Stimulated activated CD4-positive, alpha-beta T cell treated with anti-CD3 and anti-CD28 coated beads, Interleukin-1b, Interleukin-23, amount 100 ng/mL, for 48 hours (primary cell): ENCODE results near the gene FOXB1.

Experiments used
- DNase-seq: peaks from one replicate; pipeline ENCODE4 v3.0.0-alpha.2; 2020

Gene FOXB1

GRCh38 chr15:60004009-60004845 is at the start of gene FOXB1:
TSS of gene FOXB1 (plus strand) at chr15:60004311. CDS start at chr15:60004964, 653 bp downstream.
- no peak for DNase-seq

GRCh38 chr15:59958288-59958687 is 45.8 kb upstream of the FOXB1 start:
- no peak for DNase-seq

DNA sequence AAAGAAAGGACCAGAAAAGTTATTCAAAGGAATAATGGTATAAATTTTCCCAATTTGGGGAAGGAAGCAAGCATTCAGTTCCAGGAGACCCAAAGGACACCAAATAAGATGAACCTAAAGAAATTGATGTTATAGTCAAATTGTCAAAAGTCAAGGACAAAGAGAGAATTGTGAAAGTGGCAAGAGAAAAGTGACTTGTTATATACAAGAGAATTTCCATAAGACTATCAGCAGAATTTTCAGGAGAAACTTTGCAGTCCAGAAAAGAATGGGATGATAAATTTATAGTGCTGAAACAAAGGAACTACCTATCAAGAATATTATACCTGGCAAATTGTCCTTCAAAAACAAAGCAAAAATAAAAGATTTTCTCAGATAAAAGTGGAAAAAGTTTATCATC is 43.8 kb upstream of the FOXB1 start:
- no peak for DNase-seq

GRCh38 chr15:59963322-59963721 is 40.8 kb upstream of the FOXB1 start:
- no peak for DNase-seq

DNA sequence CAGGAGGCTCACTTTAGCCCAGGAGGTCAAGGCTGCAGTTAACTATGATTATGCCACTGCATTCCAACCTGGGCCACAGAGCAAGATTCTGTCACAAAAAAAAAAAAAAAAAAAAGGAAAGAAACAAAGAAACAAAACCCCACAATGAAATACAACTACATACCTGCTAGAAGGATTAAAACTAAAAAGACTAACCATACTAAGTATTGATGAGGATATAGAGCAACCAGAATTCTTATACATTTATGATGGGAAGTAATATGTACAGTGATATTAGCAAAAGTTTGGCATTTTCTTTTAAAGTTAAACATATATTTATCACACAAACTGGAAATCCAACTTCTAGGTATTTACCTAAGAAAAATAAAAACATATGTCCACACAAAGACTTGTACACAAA is 40.2 kb upstream of the FOXB1 start:
- no peak for DNase-seq

- DNase-seq = no peak
These were observed 38.4 kb upstream of the FOXB1 start for GRCh38 chr15:59965741-59966140.

DNA sequence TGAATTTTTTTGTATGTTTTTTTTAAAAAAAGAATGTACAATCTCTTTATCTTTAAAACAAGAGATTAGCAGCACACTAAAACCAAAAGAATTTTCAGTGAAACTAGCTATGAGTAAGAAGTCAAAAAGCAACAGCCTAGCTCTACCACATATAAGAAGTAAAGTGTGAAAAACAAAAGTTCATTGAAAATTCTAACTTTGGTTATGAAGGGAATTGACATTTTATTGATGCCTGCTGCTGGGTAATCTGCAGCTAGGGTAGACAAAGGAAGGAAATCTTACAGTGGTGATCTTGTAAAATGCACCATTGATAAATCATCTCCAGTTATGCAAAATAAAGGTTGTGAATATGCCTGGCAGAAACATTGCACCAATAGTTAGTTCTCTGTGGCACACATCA is 37.8 kb upstream of the FOXB1 start:
- DNase-seq = no peak

- DNase-seq = no peak
These were observed 35.8 kb upstream of the FOXB1 start for GRCh38 chr15:59968314-59968713.

DNA sequence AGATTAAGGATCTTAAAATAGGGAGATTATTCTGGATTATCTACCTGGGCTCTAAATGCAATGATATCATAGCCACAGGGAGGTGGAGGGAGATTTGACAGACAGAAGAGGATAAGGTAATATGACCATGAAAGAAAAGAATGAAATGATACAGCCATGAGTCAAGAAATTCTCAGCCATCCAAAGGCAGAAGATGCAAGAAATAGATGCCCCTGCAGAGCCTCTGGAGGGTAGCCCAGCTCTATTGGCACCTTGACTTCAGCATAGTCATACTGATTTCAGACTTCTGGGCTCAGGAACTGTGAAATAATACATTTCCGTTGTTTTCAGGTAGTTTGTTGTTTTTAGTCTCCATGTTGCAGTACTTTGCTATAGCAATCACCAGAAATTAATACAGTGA is 31.9 kb upstream of the FOXB1 start:
- no peak for DNase-seq

GRCh38 chr15:59976480-59977271 is 27.4 kb upstream of the FOXB1 start:
- peak; percentile 41 for DNase-seq

DNA sequence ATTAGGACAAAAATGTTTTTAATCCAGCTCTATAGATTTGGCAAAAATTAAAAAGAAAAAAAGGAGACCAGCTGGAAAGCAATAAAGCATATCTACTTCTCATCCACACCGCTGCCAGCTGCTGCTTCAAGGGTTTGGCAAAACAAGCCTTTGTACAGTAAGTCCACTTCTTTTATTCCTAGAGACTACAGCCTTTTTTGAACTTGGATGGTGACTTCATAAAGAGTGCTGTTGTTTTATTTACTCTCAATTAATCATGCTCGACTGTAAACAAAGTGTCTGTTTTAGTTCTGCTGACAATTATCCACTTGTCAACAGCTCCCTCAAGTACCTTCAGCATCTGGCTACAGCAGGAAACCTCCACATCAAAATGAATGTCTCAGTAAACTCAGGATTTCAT is 12.3 kb upstream of the FOXB1 start:
- no peak for DNase-seq

GRCh38 chr15:59993041-59993750 is 10.9 kb upstream of the FOXB1 start:
- no peak for DNase-seq

- no peak for DNase-seq
These were observed 10.1 kb upstream of the FOXB1 start for GRCh38 chr15:59993950-59994401.

DNA sequence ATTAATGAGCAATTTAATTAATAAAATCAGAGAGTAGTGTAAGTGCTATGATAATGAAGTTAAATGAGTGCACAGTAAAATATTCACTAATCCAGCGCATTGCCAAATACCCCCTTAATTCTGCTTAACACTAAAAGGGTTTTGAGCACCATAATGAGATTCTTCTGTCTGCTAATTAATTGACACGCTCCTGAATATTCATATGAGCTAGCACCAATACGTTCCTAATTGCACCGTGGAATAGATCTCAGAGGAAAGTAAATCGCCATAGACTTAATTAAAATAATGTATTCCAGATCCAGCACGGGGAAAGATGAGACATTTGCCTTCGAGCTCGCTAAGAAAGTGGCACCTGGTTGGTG is 9.6 kb upstream of the FOXB1 start:
- no peak for DNase-seq

- no peak for DNase-seq
These were observed 9.1 kb upstream of the FOXB1 start for GRCh38 chr15:59994888-59995557.

DNA sequence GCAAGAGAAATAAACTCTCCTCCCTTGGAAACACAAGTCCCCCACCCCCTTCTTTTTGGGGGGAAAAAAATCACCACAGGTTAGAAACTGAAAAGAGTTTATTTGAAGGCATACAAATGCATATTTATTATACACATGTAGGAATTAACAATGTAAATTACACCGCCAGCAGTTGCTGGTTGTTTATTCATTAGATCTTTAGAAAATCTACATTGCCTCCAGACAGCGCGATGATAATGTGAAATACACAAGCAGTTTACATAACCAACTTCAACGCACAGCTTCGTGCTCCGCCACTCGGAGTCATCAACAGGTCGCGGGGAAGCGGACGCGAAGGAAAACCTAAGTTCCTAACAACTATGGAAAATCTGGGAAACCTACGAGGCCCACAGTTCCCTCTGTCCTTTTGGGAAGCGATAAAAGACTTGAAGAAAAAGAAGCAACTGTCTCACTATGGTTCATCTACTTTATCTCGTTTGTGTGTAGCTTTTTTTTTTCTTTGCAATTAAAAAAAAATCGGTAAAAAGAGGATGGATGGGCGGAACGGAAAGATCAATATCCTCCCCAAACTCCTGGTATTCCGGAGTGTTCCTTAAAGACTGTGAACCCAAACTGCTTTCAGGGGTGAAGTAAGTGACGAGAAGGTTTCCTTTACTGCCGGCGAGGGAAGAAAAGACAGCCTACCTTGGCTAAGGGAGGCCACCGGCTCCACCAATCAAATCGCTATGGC is 8.4 kb upstream of the FOXB1 start:
- DNase-seq = no peak

- no peak for DNase-seq
These were observed 7.6 kb upstream of the FOXB1 start for GRCh38 chr15:59996298-59997041.

GRCh38 chr15:59997070-59997701 is 6.9 kb upstream of the FOXB1 start:
- DNase-seq = peak; percentile 50

DNA sequence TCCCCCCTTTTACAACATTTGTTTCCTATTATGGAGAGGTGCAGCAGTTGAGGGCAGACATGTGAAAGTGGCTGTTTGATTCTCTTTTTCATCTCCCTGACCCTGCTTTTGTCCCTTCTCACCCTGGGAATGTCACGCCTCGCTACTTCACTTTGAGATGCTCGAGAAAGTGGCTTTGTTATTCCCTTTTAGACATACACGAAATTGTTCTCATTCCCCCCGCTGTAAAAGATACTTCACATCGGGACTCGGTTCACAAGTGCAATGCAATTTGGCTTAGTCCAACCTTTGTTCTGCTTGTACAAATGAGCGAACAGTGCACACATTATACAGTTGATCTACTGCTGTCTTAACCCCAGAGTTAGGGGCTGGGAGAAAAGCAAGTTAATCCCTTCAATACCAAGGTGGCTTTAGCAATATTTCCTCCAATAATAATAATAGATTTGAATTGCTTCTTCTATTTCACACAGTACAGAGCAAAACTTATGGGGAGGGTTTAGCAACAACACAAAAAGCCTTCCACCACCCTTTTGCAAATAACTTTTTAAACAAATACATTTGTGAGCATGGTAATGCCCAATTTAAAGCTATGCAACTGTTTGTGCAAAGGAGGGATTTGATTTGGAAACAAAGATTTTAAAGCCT is 5.7 kb upstream of the FOXB1 start:
- no peak for DNase-seq

- no peak for DNase-seq
These were observed 5.0 kb upstream of the FOXB1 start for GRCh38 chr15:59998950-59999611.
